ENCODE data around the gene GRIN2C.

- TF ChIP-seq CTCF (conservative IDR thresholded peaks at IDR 0.05) = no peak
- TF ChIP-seq EZH2 (IDR thresholded peaks at IDR 0.05; ENCODE audit: low read depth) = no peak
These were observed 45.2 kb upstream of the GRIN2C start for GRCh38 chr17:74904687-74905409.

Measured in PC-9 (cell line).